Kidney (tissue), 14 donors: ENCODE data around the gene OSGEP. TPM values are rescaled to one million over a fixed set of nuclear protein-coding genes. Genes with fewer than 3 reads are reported as not detected.
A peak's percentile ranks its signal among the peaks of the same experiment; 100 is the strongest.

Experiments
- DNase-seq, 5 donors: peaks; one replicate each; pipeline ENCODE4 v3.0.0-alpha.2; 2013 to 2020
- FAIRE-seq: peaks from 2 replicates; lab custom pipeline; 2012; peaks lifted over from hg19 to GRCh38; lab: Jason Lieb, UNC
- H3K27ac ChIP-seq, 2 donors: one replicate each; pipeline ENCODE4 v1.7.0; 2013; ENCODE audit warnings: low read depth in 2 of 2, low read length in 2 of 2, inconsistent platforms in 1 of 2
- H3K27me3 ChIP-seq: one replicate; pipeline ENCODE4 v1.7.1; 2013; ENCODE audit warnings: low read length, inconsistent platforms; ENCODE audit not compliant: control insufficient read depth, insufficient read depth
- H3K36me3 ChIP-seq, 3 donors: one replicate each; pipeline versions ENCODE4 v1.7.0 to v1.7.1; 2013; ENCODE audit warnings: low read length in 3 of 3, control low read depth in 1 of 3, inconsistent platforms in 1 of 3; ENCODE audit not compliant: insufficient read depth in 3 of 3, control insufficient read depth in 2 of 3
- H3K4me1 ChIP-seq, 3 donors: one replicate each; pipeline versions ENCODE4 v1.7.0 to v1.7.1; 2013; ENCODE audit warnings: low read length in 3 of 3, inconsistent platforms in 1 of 3, low read depth in 1 of 3; ENCODE audit not compliant: control insufficient read depth in 2 of 3, insufficient read depth in 2 of 3
- H3K4me3 ChIP-seq, 3 donors: one replicate each; pipeline versions ENCODE4 v1.7.0 to v1.8.1; 2013; ENCODE audit warnings: low read length in 3 of 3, control low read depth in 1 of 3, inconsistent platforms in 1 of 3
- H3K9ac ChIP-seq, 3 donors: one replicate each; pipeline versions ENCODE4 v1.7.0 to v1.7.1; 2013; ENCODE audit warnings: low read length in 3 of 3, control low read depth in 1 of 3, inconsistent platforms in 1 of 3
- H3K9me3 ChIP-seq, 3 donors: one replicate each; pipeline versions ENCODE4 v1.7.0 to v1.7.1; 2013; ENCODE audit warnings: low read length in 3 of 3, control low read depth in 1 of 3, inconsistent platforms in 1 of 3; ENCODE audit not compliant: control insufficient read depth in 2 of 3, insufficient read depth in 1 of 3
- intact Hi-C: fragments of 100-400 bp; cut with DNase I; formaldehyde crosslinking; loops from one replicate; pipeline ENCODE4 v1.11.1; 2022
- polyA plus RNA-seq: library from polyadenylated mRNA; stranded (reverse); fragments of 350-450 nt; fragmentation: Illumina TruSeq; extraction: RNeasy Lipid Tissue Mini Kit (QIAGEN cat#74804); gene quantifications from one replicate; pipeline ENCODE4 v1.2.3, GENCODE V29; 2014; ENCODE audit warnings: low read depth, low replicate concordance; ENCODE audit not compliant: insufficient read depth
- total RNA-seq: library from RNA; stranded (reverse); fragmentation: NEBNext Ultra II Directional; extraction: Animal tissue kit (Norgen Biotek cat#: 25700); gene quantifications from one replicate; pipeline ENCODE4 v1.2.1, GENCODE V29; 2021
- TF ChIP-seq, protein P1 (sequence below): IDR thresholded peaks from 3 replicates; pipeline ENCODE4 v1.5.1; 2012; ENCODE audit warnings: mild to moderate bottlenecking, moderate library complexity, borderline replicate concordance; ENCODE audit not compliant: insufficient read depth; ENCODE audit errors: extremely low read depth
- donor health status: control.
- donor health status: control.
- donor health status: control.
- donor health status: control.
- donor health status: control.
- donor health status: DM: yes; HTN: yes; CAD: no.
- donor health status: Normal renal cell carcinoma (clear cell type).

OSGEP gene
- total and polyA plus RNA-seq, 2 donors from 2014 or later, result 30.3 to 32.4 TPM

DNA sequence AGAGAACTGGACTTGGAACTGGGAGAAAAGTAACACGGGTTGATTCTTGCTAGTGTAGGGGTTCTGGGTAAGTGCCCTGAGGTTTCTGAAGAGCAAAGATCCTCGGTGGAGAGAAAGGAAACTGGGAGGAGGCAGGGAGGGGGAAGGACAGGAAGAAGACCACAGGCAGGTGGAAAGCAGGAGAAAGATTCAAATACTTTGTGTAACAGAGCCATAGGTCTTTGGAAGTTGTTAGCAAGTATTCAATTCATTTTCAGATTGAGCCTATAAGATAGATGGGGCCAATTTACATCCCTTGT lies 15.9 kb upstream of the OSGEP start:
- no peaks in the 10 kb centered on the region for H3K27me3 ChIP-seq
- H3K4me1 ChIP-seq, result peaks cover 0 to 16% (median 9%) of the 10 kb centered on the region in 3 donors
- FAIRE-seq (no peak), DNase-seq (peak in 1 of 5 donors; percentile 66)
- peak overlapping the region; percentile 91 to 96 for H3K27ac ChIP-seq
- H3K9me3 ChIP-seq, result no peaks in the 10 kb centered on the region
- intact Hi-C loops, result no loop called here
- H3K9ac ChIP-seq, result peak overlapping the region in 2 of 3 donors; percentile 65 to 93
- TF ChIP-seq, protein P1, sequence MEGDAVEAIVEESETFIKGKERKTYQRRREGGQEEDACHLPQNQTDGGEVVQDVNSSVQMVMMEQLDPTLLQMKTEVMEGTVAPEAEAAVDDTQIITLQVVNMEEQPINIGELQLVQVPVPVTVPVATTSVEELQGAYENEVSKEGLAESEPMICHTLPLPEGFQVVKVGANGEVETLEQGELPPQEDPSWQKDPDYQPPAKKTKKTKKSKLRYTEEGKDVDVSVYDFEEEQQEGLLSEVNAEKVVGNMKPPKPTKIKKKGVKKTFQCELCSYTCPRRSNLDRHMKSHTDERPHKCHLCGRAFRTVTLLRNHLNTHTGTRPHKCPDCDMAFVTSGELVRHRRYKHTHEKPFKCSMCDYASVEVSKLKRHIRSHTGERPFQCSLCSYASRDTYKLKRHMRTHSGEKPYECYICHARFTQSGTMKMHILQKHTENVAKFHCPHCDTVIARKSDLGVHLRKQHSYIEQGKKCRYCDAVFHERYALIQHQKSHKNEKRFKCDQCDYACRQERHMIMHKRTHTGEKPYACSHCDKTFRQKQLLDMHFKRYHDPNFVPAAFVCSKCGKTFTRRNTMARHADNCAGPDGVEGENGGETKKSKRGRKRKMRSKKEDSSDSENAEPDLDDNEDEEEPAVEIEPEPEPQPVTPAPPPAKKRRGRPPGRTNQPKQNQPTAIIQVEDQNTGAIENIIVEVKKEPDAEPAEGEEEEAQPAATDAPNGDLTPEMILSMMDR, result no peak
- H3K4me3 ChIP-seq, result peak overlapping the region; percentile 26 to 100 (median 94)
- H3K36me3 ChIP-seq, result peaks cover 0 to 23% (median 16%) of the 10 kb centered on the region in 3 donors

DNA sequence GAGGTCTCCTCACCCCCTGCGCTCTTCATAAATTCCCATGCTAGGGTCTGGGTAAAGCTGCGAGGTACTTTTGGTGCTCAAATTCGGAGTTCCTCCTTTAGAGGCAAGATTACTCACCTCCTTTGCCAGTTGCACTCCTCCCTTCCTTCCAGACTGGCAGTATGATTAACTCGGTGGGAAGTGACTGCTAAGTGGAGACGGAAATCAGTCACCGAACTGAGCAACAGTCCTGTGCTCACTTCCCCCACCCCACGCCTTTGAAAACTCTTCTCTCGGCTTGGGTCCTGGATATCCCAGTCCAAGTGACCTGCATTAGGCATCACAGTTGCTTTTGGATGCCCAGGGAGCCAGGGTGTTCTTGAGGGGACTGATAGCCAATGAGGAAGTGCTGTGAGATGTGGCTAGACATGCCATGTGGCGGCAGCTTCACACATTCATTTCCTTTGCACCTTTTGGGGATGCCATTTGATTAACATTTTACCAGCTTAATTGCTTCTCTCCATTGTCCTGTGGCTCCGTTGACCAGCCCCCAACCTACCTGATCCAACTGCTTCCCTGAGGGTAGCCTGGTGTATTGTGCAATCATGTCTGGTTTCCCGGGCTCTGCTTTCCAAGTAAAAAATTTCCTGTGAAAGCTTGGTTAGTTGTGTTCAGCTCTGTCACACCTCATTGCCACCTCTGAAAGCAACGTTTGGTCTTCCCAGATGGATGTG lies 15.4 kb upstream of the OSGEP start:
- Histone ChIP-seq H3K36me3 (peaks cover 0 to 19% (median 13%) of the 10 kb centered on the region in 3 donors), H3K27me3 (no peaks in the 10 kb centered on the region), H3K9me3 (no peaks in the 10 kb centered on the region), H3K9ac (peak overlapping the region; percentile 65 to 93 (median 88)), H3K27ac (peak overlapping the region; percentile 91 to 96), H3K4me3 (peak overlapping the region; percentile 75 to 100 (median 94)), H3K4me1 (peaks cover 0 to 16% (median 9%) of the 10 kb centered on the region in 3 donors)
- FAIRE-seq, result no peak
- peak; percentile 43 to 79 (median 69) for DNase-seq
- intact Hi-C loops, result no loop called here
- TF ChIP-seq, protein P1, result no peak

DNA sequence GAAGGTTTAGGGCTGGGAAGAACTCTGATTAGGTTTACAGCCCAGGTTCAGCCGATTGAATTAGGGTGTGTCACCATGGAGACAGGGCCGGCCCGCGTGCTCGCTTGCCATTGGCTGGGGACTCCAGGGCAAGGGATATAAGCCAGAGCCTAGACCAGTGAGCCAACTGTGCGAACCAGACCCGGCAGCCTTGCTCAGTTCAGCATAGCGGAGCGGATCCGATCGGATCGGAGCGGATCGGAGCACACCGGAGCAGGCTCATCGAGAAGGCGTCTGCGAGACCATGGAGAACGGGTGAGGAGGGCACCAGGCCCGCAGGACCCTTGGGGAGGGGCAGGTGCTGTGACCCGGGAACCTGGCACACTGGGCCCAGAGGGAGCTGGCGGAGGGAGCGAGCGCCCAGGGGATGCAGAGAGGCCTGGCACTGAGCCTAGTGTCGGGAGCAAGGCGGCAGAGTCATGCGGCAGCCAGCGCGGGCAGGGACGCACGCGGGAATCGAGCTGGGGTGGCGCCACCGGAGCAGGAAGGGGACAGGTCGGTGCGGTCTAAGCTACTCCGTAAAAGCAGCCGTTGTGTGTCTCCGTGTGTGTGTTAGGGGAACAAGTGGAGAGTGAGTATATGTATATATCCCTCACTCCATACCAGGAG lies 14.8 kb upstream of the OSGEP start, which contains the start of gene PNP:
TSS of gene PNP (plus strand) at position 165 of the 648 bp plus-strand sequence. CDS start at position 284, 119 bp downstream.
- peaks cover 0 to 13% (median 7%) of the 10 kb centered on the region in 3 donors for H3K36me3 ChIP-seq
- no peaks in the 10 kb centered on the region for H3K27me3 ChIP-seq
- no peaks in the 10 kb centered on the region for H3K9me3 ChIP-seq
- TF ChIP-seq, protein P1, result no peak
- intact Hi-C loops, result no loop called here
- H3K4me1 ChIP-seq, result peaks cover 0 to 16% (median 9%) of the 10 kb centered on the region in 3 donors
- H3K9ac ChIP-seq, result peak within 1 kb of the TSS; percentile 65 to 93 (median 88)
- DNase-seq, result peak; percentile 89 to 96 (median 93)
- FAIRE-seq, result no peak
- H3K4me3 ChIP-seq, result peak within 1 kb of the TSS; percentile 75 to 100 (median 94)
- H3K27ac ChIP-seq, result peak within 1 kb of the TSS; percentile 91 to 96
